Prostate gland (tissue), 2 donors: ENCODE data around the gene OOSP3.
"Not testable (repeated sequence)": the region's sequence is repeated elsewhere in the genome, so short reads cannot be mapped to it uniquely, and the experiment has no call there.

Experiments
- CTCF ChIP-seq, 4 experiments: fragments of 200-600 bp in 2 of 4; fragments of 450-650 bp in 2 of 4; sonication (generic) in 2 of 4; IDR thresholded peaks; 1 replicate in 3 of 4; 2 replicates in 1 of 4; pipeline ENCODE4 v1.5.1; 2016 to 2019; ENCODE audit warnings: antibody characterized with exemption in 4 of 4, mild to moderate bottlenecking in 2 of 4, moderate library complexity in 2 of 4
- POLR2AphosphoS5 ChIP-seq: sonication (generic); formaldehyde crosslinking; IDR thresholded peaks from one replicate; pipeline ENCODE4 v1.6.1; 2017; ENCODE audit warnings: antibody characterized with exemption

DNA sequence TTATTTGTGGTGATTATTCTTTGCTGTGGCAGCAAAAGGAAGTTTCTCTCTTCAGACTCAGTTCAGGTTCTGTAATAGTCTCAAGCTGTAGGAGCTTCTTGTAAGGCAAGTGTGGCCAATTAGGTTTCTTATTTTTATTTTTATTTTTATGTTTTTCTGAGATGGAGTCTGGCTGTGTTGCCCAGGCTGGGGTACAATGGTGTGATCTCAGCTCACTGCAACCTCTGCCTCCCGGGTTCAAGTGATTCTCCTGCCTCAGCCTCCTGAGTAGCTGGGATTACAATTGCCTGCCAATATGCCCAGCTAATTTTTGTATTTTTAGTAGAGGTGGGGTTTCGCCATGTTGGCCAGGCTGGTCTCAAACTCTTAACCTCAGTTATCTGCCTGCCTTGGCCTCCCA lies 29.0 kb upstream of the OOSP3 start:
- not testable (repeated sequence) for TF ChIP-seq CTCF (IDR thresholded peaks at IDR 0.05); POLR2AphosphoS5
